Sigmoid colon (tissue), 4 donors: Measurements from ENCODE around the gene OXCT1.

Experiments
- CTCF ChIP-seq, 4 experiments: fragments of 450-650 bp in 3 of 4; fragments of 200-600 bp in 1 of 4; IDR thresholded peaks; one replicate each; pipeline ENCODE4 v1.5.1; 2016 to 2019; ENCODE audit warnings: antibody characterized with exemption in 4 of 4, mild to moderate bottlenecking in 3 of 4, moderate library complexity in 2 of 4
- EP300 ChIP-seq, 4 donors: sonication (generic); formaldehyde crosslinking; IDR thresholded peaks; one replicate each; pipeline ENCODE4 v1.6.1; 2017; ENCODE audit warnings: antibody characterized with exemption in 4 of 4
- POLR2A ChIP-seq, 2 donors: fragments of 450-650 bp; IDR thresholded peaks; one replicate each; pipeline ENCODE4 v1.6.1; 2016; ENCODE audit warnings: antibody characterized with exemption in 2 of 2, mild to moderate bottlenecking in 2 of 2, moderate library complexity in 2 of 2
- POLR2AphosphoS5 ChIP-seq, 4 donors: sonication (generic); formaldehyde crosslinking; IDR thresholded peaks; one replicate each; pipeline ENCODE4 v1.6.1; 2017; ENCODE audit warnings: antibody characterized with exemption in 4 of 4

DNA sequence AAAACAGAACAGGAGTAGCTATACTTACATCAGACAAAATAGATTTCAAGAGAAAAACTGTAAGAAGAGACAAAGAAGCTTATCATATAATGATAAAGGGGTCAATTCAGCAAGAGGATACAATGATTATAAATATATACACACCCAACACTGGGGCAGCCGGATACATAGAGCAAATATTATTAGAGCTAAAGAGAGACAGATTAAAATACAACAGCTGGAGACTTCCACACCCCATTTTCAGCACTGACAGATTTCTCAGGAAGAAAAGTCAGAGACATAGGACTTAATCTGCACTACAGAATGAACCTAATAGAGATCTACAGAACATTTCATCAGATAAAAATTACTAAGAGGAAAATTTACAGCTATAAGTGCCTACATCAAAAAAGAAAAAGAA lies 35.7 kb downstream of the OXCT1 start:
- no peak for TF ChIP-seq CTCF (IDR thresholded peaks at IDR 0.05)
- no peak for TF ChIP-seq EP300 (IDR thresholded peaks at IDR 0.05)
- no peak for TF ChIP-seq POLR2A (IDR thresholded peaks at IDR 0.05)
- TF ChIP-seq POLR2AphosphoS5 (IDR thresholded peaks at IDR 0.05): no peak
